Mammary epithelial cell (primary cell): ENCODE results near the gene DCST2.

Experiments
- EZH2 ChIP-seq: IDR thresholded peaks from 2 replicates; pipeline ENCODE4 v1.6.1; 2012; ENCODE audit warnings: low read length, inconsistent platforms, borderline replicate concordance
- TF ChIP-seq, protein P1 (sequence below), 2 donors: IDR thresholded peaks in 1 of 2; conservative IDR thresholded peaks in 1 of 2; 2 replicates each; pipeline ENCODE4 v1.5.1; 2011 to 2012; ENCODE audit warnings: inconsistent platforms in 2 of 2, low read length in 2 of 2, mild to moderate bottlenecking in 2 of 2, control low read depth in 1 of 2, low read depth in 1 of 2; ENCODE audit not compliant: insufficient read depth in 1 of 2; ENCODE audit errors: extremely low read depth in 1 of 2

DNA sequence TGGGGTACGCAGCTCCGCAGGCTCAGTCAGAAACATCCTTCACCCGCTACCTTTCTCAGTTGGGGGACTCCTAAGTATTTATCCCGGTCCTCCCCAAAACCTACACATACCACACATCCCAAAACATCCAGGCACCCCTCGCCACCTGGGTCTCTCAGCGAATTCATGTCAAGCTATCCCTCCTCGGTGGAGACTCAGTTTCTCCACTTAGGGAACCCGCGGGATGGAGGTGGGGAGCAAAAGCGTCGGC lies 32.2 kb downstream of the DCST2 start:
- TF ChIP-seq, protein P1, sequence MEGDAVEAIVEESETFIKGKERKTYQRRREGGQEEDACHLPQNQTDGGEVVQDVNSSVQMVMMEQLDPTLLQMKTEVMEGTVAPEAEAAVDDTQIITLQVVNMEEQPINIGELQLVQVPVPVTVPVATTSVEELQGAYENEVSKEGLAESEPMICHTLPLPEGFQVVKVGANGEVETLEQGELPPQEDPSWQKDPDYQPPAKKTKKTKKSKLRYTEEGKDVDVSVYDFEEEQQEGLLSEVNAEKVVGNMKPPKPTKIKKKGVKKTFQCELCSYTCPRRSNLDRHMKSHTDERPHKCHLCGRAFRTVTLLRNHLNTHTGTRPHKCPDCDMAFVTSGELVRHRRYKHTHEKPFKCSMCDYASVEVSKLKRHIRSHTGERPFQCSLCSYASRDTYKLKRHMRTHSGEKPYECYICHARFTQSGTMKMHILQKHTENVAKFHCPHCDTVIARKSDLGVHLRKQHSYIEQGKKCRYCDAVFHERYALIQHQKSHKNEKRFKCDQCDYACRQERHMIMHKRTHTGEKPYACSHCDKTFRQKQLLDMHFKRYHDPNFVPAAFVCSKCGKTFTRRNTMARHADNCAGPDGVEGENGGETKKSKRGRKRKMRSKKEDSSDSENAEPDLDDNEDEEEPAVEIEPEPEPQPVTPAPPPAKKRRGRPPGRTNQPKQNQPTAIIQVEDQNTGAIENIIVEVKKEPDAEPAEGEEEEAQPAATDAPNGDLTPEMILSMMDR (conservative IDR thresholded peaks at IDR 0.05 in 1 of 2, IDR thresholded peaks at IDR 0.05 in 1 of 2; ENCODE audit: extremely low read depth in 1 of 2, insufficient read depth in 1 of 2, low read depth in 1 of 2, low read length in 2 of 2) = no peak
- no peak for TF ChIP-seq EZH2
